HepG2 (cell line): Measurements from ENCODE around the gene TACC3. TPM values are rescaled to one million over a fixed set of nuclear protein-coding genes. Genes with fewer than 3 reads are reported as not detected.

ENCODE experiments used
- MAZ ChIP-seq, 2 experiments: sonication (generic) in 1 of 2; formaldehyde crosslinking in 1 of 2; IDR thresholded peaks; 2 replicates each; pipeline versions ENCODE4 v1.5.0 to v1.6.1; 2012 to 2020; ENCODE audit warnings: low read depth in 2 of 2, mild to moderate bottlenecking in 2 of 2, borderline replicate concordance in 1 of 2, improper control_type of control experiment in 1 of 2, low read length in 1 of 2, missing genetic modification reagents in 1 of 2, moderate library complexity in 1 of 2
- PAXIP1 ChIP-seq: sonication (generic); formaldehyde crosslinking; conservative IDR thresholded peaks from 2 replicates; pipeline ENCODE4 v1.4.0; 2020; ENCODE audit warnings: mild to moderate bottlenecking, missing genetic modification reagents, moderate library complexity
- SNRNP70 ChIP-seq: fragments of 200-400 bp; formaldehyde crosslinking; IDR thresholded peaks from 2 replicates; pipeline ENCODE4 v1.6.1; 2017; ENCODE audit warnings: mild to moderate bottlenecking, low read depth, low read length, moderate library complexity
- ZNF496 ChIP-seq: sonication (generic); formaldehyde crosslinking; IDR thresholded peaks from 2 replicates; pipeline ENCODE4 v1.8.1; 2023; ENCODE audit warnings: mild to moderate bottlenecking, moderate library complexity, missing genetic modification reagents; ENCODE audit not compliant: insufficient replicate concordance
- ZNF609 ChIP-seq: sonication (generic); formaldehyde crosslinking; IDR thresholded peaks from 2 replicates; pipeline ENCODE4 v1.4.0; 2020; ENCODE audit warnings: mild to moderate bottlenecking, missing genetic modification reagents, borderline replicate concordance
- polyA plus RNA-seq, 8 experiments: library from polyadenylated mRNA; depleted of rRNA in 3 of 8; stranded (reverse) in 7 of 8; unstranded in 1 of 8; fragments of >200 nt; fragmentation: Illumina TruSeq in 4 of 8; extraction: Trizol in 4 of 8; gene quantifications; 2 replicates each; pipeline versions ENCODE4 v1.2.1 to v1.2.3, GENCODE V29; 2011 to 2016; ENCODE audit warnings: low read depth in 4 of 8, missing spikeins in 1 of 8, mixed read lengths in 1 of 8; ENCODE audit not compliant: insufficient read depth in 1 of 8
- total RNA-seq, 5 experiments: library from RNA; depleted of rRNA; stranded (reverse); fragments of >200 nt; fragmentation: Illumina TruSeq; extraction: Trizol; gene quantifications; 2 replicates each; pipeline ENCODE4 v1.2.3, GENCODE V29; 2016; ENCODE audit warnings: low read depth in 1 of 5
- TF ChIP-seq, protein P1 (sequence below): IDR thresholded peaks from 2 replicates; pipeline ENCODE4 v1.6.1; 2016
- TF ChIP-seq, protein P2 (sequence below): sonication (generic); formaldehyde crosslinking; IDR thresholded peaks from 2 replicates; pipeline ENCODE4 v1.9.0; 2021; ENCODE audit warnings: missing genetic modification reagents, borderline replicate concordance
- TF ChIP-seq, protein P3 (sequence below): sonication (generic); formaldehyde crosslinking; IDR thresholded peaks from 2 replicates; pipeline ENCODE4 v1.8.0; 2022; ENCODE audit warnings: missing genetic modification reagents, mild to moderate bottlenecking, inconsistent platforms, borderline replicate concordance
- TF ChIP-seq, protein P4 (sequence below): sonication (generic); formaldehyde crosslinking; IDR thresholded peaks from 2 replicates; pipeline ENCODE4; 2020; ENCODE audit warnings: missing genetic modification reagents, mild to moderate bottlenecking, borderline replicate concordance

TACC3 gene
- total and polyA plus RNA-seq, 2 of the 13 experiments (the other 11 are each of a cell fraction or from before 2014, with no cell fraction given): 20.3 to 21.2 TPM

- TF ChIP-seq PAXIP1 (CRISPR knock-in tag): no peak
- TF ChIP-seq, protein P1, sequence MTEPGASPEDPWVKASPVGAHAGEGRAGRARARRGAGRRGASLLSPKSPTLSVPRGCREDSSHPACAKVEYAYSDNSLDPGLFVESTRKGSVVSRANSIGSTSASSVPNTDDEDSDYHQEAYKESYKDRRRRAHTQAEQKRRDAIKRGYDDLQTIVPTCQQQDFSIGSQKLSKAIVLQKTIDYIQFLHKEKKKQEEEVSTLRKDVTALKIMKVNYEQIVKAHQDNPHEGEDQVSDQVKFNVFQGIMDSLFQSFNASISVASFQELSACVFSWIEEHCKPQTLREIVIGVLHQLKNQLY (CRISPR knock-in tag): no peak
- TF ChIP-seq, protein P2, sequence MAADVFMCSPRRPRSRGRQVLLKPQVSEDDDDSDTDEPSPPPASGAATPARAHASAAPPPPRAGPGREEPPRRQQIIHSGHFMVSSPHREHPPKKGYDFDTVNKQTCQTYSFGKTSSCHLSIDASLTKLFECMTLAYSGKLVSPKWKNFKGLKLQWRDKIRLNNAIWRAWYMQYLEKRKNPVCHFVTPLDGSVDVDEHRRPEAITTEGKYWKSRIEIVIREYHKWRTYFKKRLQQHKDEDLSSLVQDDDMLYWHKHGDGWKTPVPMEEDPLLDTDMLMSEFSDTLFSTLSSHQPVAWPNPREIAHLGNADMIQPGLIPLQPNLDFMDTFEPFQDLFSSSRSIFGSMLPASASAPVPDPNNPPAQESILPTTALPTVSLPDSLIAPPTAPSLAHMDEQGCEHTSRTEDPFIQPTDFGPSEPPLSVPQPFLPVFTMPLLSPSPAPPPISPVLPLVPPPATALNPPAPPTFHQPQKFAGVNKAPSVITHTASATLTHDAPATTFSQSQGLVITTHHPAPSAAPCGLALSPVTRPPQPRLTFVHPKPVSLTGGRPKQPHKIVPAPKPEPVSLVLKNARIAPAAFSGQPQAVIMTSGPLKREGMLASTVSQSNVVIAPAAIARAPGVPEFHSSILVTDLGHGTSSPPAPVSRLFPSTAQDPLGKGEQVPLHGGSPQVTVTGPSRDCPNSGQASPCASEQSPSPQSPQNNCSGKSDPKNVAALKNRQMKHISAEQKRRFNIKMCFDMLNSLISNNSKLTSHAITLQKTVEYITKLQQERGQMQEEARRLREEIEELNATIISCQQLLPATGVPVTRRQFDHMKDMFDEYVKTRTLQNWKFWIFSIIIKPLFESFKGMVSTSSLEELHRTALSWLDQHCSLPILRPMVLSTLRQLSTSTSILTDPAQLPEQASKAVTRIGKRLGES (CRISPR knock-in tag): no peak
- TF ChIP-seq SNRNP70: no peak
- TF ChIP-seq ZNF496 (CRISPR knock-in tag): no peak
- TF ChIP-seq, protein P3, sequence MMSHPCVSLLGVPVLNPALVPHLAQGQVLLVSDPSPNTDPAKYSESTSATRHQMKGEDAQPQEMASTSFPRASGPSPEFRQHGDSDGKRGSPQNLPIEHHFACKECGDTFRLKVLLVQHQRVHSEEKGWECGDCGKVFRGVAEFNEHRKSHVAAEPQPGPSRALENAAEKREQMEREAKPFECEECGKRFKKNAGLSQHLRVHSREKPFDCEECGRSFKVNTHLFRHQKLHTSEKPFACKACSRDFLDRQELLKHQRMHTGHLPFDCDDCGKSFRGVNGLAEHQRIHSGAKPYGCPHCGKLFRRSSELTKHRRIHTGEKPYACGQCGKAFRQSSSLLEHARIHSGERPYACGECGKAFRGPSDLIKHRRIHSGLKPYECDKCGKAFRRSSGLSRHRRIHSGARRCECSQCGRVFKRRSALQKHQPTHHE: no peak
- TF ChIP-seq MAZ (IDR thresholded peaks at IDR 0.05; ENCODE audit: borderline replicate concordance, low read depth, low read length): no peak
- no peak for TF ChIP-seq MAZ (CRISPR knock-in tag; IDR thresholded peaks at IDR 0.05; ENCODE audit: low read depth)
- TF ChIP-seq, protein P4, sequence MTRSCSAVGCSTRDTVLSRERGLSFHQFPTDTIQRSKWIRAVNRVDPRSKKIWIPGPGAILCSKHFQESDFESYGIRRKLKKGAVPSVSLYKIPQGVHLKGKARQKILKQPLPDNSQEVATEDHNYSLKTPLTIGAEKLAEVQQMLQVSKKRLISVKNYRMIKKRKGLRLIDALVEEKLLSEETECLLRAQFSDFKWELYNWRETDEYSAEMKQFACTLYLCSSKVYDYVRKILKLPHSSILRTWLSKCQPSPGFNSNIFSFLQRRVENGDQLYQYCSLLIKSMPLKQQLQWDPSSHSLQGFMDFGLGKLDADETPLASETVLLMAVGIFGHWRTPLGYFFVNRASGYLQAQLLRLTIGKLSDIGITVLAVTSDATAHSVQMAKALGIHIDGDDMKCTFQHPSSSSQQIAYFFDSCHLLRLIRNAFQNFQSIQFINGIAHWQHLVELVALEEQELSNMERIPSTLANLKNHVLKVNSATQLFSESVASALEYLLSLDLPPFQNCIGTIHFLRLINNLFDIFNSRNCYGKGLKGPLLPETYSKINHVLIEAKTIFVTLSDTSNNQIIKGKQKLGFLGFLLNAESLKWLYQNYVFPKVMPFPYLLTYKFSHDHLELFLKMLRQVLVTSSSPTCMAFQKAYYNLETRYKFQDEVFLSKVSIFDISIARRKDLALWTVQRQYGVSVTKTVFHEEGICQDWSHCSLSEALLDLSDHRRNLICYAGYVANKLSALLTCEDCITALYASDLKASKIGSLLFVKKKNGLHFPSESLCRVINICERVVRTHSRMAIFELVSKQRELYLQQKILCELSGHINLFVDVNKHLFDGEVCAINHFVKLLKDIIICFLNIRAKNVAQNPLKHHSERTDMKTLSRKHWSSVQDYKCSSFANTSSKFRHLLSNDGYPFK: no peak
- no peak for TF ChIP-seq ZNF609 (CRISPR knock-in tag)
These were observed 9.6 kb upstream of the TACC3 start (continued) for GRCh38 chr4:1711571-1712215.
